ENCODE measurements around the gene HGFAC.

DNA sequence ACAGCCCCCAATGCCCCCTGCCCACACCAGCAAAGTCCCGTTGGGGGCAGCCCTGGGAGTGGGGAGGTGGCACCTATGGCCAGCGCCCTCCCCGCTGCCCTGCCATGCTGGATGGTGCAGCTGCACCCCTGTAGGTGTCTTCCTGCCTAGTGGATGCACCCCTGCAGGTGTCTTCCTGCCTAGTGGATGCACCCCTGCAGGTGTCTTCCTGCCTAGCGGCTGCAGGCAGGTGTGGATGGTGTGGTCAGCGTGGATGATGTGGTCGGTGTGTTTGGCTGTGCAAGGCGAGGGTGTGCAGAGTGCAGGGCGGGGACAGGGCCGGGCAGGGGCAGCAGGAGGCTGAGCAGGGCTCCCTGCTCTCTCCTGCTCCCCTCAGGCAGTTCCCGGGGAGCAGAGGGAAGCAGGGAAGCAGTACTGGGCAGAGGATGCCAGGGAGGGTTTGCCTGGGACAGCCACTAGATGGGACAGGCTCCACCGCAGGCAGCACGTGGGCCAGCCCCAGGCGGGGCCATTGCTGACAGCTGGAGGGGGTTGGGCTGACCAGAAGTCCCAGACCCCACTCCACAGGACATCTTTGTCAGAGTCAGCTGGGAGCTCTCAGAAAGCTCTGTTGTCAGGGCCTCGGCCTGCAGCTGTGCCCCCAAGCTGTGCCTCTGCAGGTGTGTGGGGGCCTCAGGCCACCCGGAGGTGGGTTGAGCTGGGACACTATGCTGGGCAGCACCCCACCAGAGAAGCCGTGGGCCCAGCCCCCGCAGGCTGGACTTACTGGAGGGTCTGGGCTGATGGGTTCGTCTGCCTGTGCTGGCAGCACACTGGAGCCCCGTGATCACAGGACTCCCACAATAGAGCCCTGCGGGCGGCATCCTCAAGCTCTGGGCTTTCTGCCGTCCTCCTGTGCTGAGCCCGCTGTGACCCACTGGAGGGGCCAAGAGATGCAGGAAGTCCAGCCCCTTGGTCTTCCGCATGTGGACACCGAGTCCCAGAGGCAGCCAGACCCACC lies 45.1 kb downstream of the HGFAC start:
- TF ChIP-seq CTCF (IDR thresholded peaks at IDR 0.05), result no peak
- no peak for TF ChIP-seq EP300 (IDR thresholded peaks at IDR 0.05)

All from upper lobe of left lung (tissue), 4 donors.